ENCODE results near the gene PXK. TPM values are rescaled to one million over a fixed set of nuclear protein-coding genes. Genes with fewer than 3 reads are reported as not detected.

PXK gene
- polyA plus RNA-seq, 1 donor (not counting 4 experiments of a cell fraction or from before 2014, with no cell fraction given), result 12.2 TPM

GRCh38 chr3:58352626-58353025 lies 19.9 kb downstream of the PXK start:
- Histone ChIP-seq H3K27me3 (ENCODE audit: control insufficient read depth, extremely low read depth, insufficient read depth, low read length) (no peaks in the 10 kb centered on the region), H3K79me2 (ENCODE audit: control insufficient read depth, insufficient read depth, low read length) (no peaks in the 10 kb centered on the region), H3K27ac (ENCODE audit: control insufficient read depth, insufficient read depth, low read length) (no peak overlapping the region), H3K36me3 (ENCODE audit: control insufficient read depth in 2 of 2, extremely low read depth in 1 of 2, insufficient read depth in 2 of 2, low read length in 2 of 2) (no peaks in the 10 kb centered on the region), H2AFZ (ENCODE audit: control insufficient read depth, low read length) (no peak overlapping the region), H4K20me1 (ENCODE audit: control insufficient read depth, extremely low read depth, insufficient read depth, low read length) (peaks cover 3% of the 10 kb centered on the region), H3K4me1 (ENCODE audit: control insufficient read depth, extremely low read depth, insufficient read depth, low read length) (peaks cover 8% of the 10 kb centered on the region), H3K4me3 (ENCODE audit: control insufficient read depth in 2 of 3, extremely low read depth in 1 of 3, insufficient read depth in 2 of 3, low read depth in 1 of 3, low read length in 3 of 3) (no peak overlapping the region), H3K4me2 (ENCODE audit: control insufficient read depth, extremely low read depth, insufficient read depth, low read depth, low read length) (no peak overlapping the region), H3K9ac (ENCODE audit: control insufficient read depth, extremely low read depth, insufficient read depth, low read length) (no peak overlapping the region), H3K9me1 (ENCODE audit: control insufficient read depth, extremely low read depth, insufficient read depth, low read length) (peaks cover 2% of the 10 kb centered on the region), H3K9me3 (ENCODE audit: control insufficient read depth, low read depth, low read length) (no peaks in the 10 kb centered on the region)
- FAIRE-seq (no peak), DNase-seq (ENCODE audit: low read depth, low spot score) (no peak)
- dilution Hi-C loops (cut with MboI; ENCODE audit: extremely low pct_ligation_motif_present, low sequenced_read_pairs), result no loop called here
- TF ChIP-seq EZH2 (IDR thresholded peaks at IDR 0.05; ENCODE audit: low read length) (no peak), CTCF (optimal IDR thresholded peaks at IDR 0.05 in 1 of 3, IDR thresholded peaks at IDR 0.05 in 1 of 3, conservative IDR thresholded peaks at IDR 0.05 in 1 of 3; ENCODE audit: extremely low read depth in 1 of 3, insufficient read depth in 2 of 3, low read length in 3 of 3) (no peak)

- dilution Hi-C loops (cut with MboI; ENCODE audit: extremely low pct_ligation_motif_present, low sequenced_read_pairs), result no loop called here
These were observed 21.2 kb downstream of the PXK start for GRCh38 chr3:58353722-58354553.

More at GRCh38 chr3:58353722-58354553, 21.2 kb downstream of the PXK start:
- no peaks in the 10 kb centered on the region for H3K9me3 ChIP-seq (ENCODE audit: control insufficient read depth, low read depth, low read length)
- no peak for TF ChIP-seq EZH2 (IDR thresholded peaks at IDR 0.05; ENCODE audit: low read length)
- TF ChIP-seq CTCF (optimal IDR thresholded peaks at IDR 0.05 in 1 of 3, IDR thresholded peaks at IDR 0.05 in 1 of 3, conservative IDR thresholded peaks at IDR 0.05 in 1 of 3; ENCODE audit: extremely low read depth in 1 of 3, insufficient read depth in 2 of 3, low read length in 3 of 3), result no peak
- no peak for FAIRE-seq
- peaks cover 8% of the 10 kb centered on the region for H3K4me1 ChIP-seq (ENCODE audit: control insufficient read depth, extremely low read depth, insufficient read depth, low read length)
- no peaks in the 10 kb centered on the region for H3K27me3 ChIP-seq (ENCODE audit: control insufficient read depth, extremely low read depth, insufficient read depth, low read length)
- no peaks in the 10 kb centered on the region for H3K79me2 ChIP-seq (ENCODE audit: control insufficient read depth, insufficient read depth, low read length)
- H3K9me1 ChIP-seq (ENCODE audit: control insufficient read depth, extremely low read depth, insufficient read depth, low read length), result peaks cover 2% of the 10 kb centered on the region
- DNase-seq (ENCODE audit: low read depth, low spot score), result no peak
- no peak overlapping the region for H2AFZ ChIP-seq (ENCODE audit: control insufficient read depth, low read length)
- no peak overlapping the region for H3K4me3 ChIP-seq (ENCODE audit: control insufficient read depth in 2 of 3, extremely low read depth in 1 of 3, insufficient read depth in 2 of 3, low read depth in 1 of 3, low read length in 3 of 3)
- H3K36me3 ChIP-seq (ENCODE audit: control insufficient read depth in 2 of 2, extremely low read depth in 1 of 2, insufficient read depth in 2 of 2, low read length in 2 of 2), result no peaks in the 10 kb centered on the region
- H4K20me1 ChIP-seq (ENCODE audit: control insufficient read depth, extremely low read depth, insufficient read depth, low read length), result peaks cover 3% of the 10 kb centered on the region
- H3K4me2 ChIP-seq (ENCODE audit: control insufficient read depth, extremely low read depth, insufficient read depth, low read depth, low read length), result no peak overlapping the region
- H3K9ac ChIP-seq (ENCODE audit: control insufficient read depth, extremely low read depth, insufficient read depth, low read length), result no peak overlapping the region
- no peak overlapping the region for H3K27ac ChIP-seq (ENCODE audit: control insufficient read depth, insufficient read depth, low read length)

All from keratinocyte (primary cell).